K562 (cell line): ENCODE measurements around the gene ALG14. TPM values are rescaled to one million over a fixed set of nuclear protein-coding genes. Genes with fewer than 3 reads are reported as not detected.

ENCODE experiments used
- ATAC-seq: fragments of 200-7000 bp; cut with Tn5 transposase; 3 replicates; pipeline ENCODE4 v1.9.1; 2020; ENCODE audit warnings: moderate library complexity
- BruUV-seq: library from RNA; stranded (reverse); fragments of 400-500 nt; replicated peaks from 2 replicates; lab custom pipeline; 2021; lab: Mats Ljungman, UMichigan
- CTCF ChIA-PET: fragments of 300-600 bp; formaldehyde crosslinking; extraction: SDS; loops from one replicate; lab custom pipeline; 2021; ENCODE audit warnings: low intra/inter-chr PET ratio; lab: Yijun Ruan, JAX
- POLR2A ChIA-PET: fragments of 300-600, 350-650 bp; sonication (Branson Sonifier 250); formaldehyde crosslinking; extraction: SDS; loops from one replicate; lab custom pipeline; 2021; ENCODE audit warnings: antibody characterized with exemption, inconsistent platforms; lab: Yijun Ruan, JAX
- DNase-seq, 4 experiments: peaks; one replicate each; pipeline versions ENCODE4 v3.0.0 to v3.0.0-alpha.2; 2011 to 2018; ENCODE audit warnings: low spot score in 3 of 4, mixed read lengths in 3 of 4; ENCODE audit errors: extremely low read depth in 1 of 4
- FAIRE-seq: peaks from 2 replicates; lab custom pipeline; 2011; peaks lifted over from hg19 to GRCh38; lab: Jason Lieb, UNC
- H2AFZ ChIP-seq: 2 replicates; pipeline ENCODE4 v1.6.0; 2011; ENCODE audit warnings: low read depth, low read length, control low read depth, inconsistent platforms
- H3K27ac ChIP-seq: fragments of 200-600 bp; 3 replicates; pipeline ENCODE4 v1.8.0; 2011; ENCODE audit warnings: low read depth, mild to moderate bottlenecking, control low read depth, inconsistent platforms, low read length, moderate library complexity, mixed read lengths; ENCODE audit errors: extremely low read depth
- H3K27me3 ChIP-seq, 2 experiments: fragments of 300-600 bp in 1 of 2; 2 replicates in 1 of 2; 3 replicates in 1 of 2; pipeline versions ENCODE4 v1.6.0 to v1.8.0; 2011; ENCODE audit warnings: inconsistent platforms in 2 of 2, low read length in 2 of 2, mild to moderate bottlenecking in 1 of 2, mixed read lengths in 1 of 2, moderate library complexity in 1 of 2; ENCODE audit not compliant: control insufficient read depth in 2 of 2, insufficient read depth in 2 of 2
- H3K36me3 ChIP-seq: fragments of 300-600 bp; 3 replicates; pipeline ENCODE4 v1.8.0; 2011; ENCODE audit warnings: mild to moderate bottlenecking, low read length, inconsistent platforms; ENCODE audit not compliant: control insufficient read depth, insufficient read depth
- H3K4me1 ChIP-seq, 2 experiments: fragments of 200-600 bp in 1 of 2; replicated peaks in 1 of 2; 2 replicates in 1 of 2; 3 replicates in 1 of 2; pipeline versions ENCODE4 v1.5.1 to v1.8.0; 2011; ENCODE audit warnings: inconsistent platforms in 2 of 2, low read length in 2 of 2, mild to moderate bottlenecking in 1 of 2, mixed read lengths in 1 of 2, moderate library complexity in 1 of 2; ENCODE audit not compliant: control insufficient read depth in 2 of 2, insufficient read depth in 2 of 2
- H3K4me2 ChIP-seq: 2 replicates; pipeline ENCODE4 v1.6.1; 2011; ENCODE audit warnings: low read length, control low read depth, inconsistent platforms, mixed read lengths; ENCODE audit not compliant: insufficient read depth
- H3K4me3 ChIP-seq: fragments of 200-600 bp; sonication (generic), shearing (Covaris generic); 2 replicates; pipeline ENCODE4 v1.5.1; 2016; ENCODE audit warnings: control low read depth, inconsistent platforms
- H3K79me2 ChIP-seq: fragments of 200-600 bp; 3 replicates; pipeline ENCODE4 v1.8.0; 2011; ENCODE audit warnings: low read length, inconsistent platforms; ENCODE audit not compliant: control insufficient read depth, insufficient read depth
- H3K9ac ChIP-seq, 2 experiments: 2 replicates each; pipeline versions ENCODE4 v1.6.0 to v1.6.1; 2011; ENCODE audit warnings: low read depth in 2 of 2, low read length in 2 of 2, control low read depth in 1 of 2, inconsistent platforms in 1 of 2, mild to moderate bottlenecking in 1 of 2, mixed read lengths in 1 of 2; ENCODE audit not compliant: insufficient read depth in 1 of 2
- H3K9me1 ChIP-seq: one replicate; pipeline ENCODE4 v1.6.0; 2011; ENCODE audit warnings: inconsistent platforms, mild to moderate bottlenecking, low read length, moderate library complexity; ENCODE audit not compliant: control insufficient read depth, insufficient read depth
- H3K9me3 ChIP-seq: replicated peaks from 2 replicates; pipeline ENCODE4 v1.5.1; 2011; ENCODE audit warnings: low read depth, low read length, inconsistent platforms; ENCODE audit not compliant: control insufficient read depth, insufficient read depth
- H4K20me1 ChIP-seq: replicated peaks from 2 replicates; pipeline ENCODE4 v1.6.1; 2011; ENCODE audit warnings: low read length, inconsistent platforms, mixed read lengths; ENCODE audit not compliant: control insufficient read depth, insufficient read depth
- ARID3B ChIP-seq: fragments of 250-450 bp; sonication (Bioruptor Pico); IDR thresholded peaks from 2 replicates; pipeline ENCODE4 v1.4.0; 2020; ENCODE audit warnings: borderline replicate concordance
- FUS ChIP-seq: fragments of 200-400 bp; formaldehyde crosslinking; optimal IDR thresholded peaks from 2 replicates; pipeline ENCODE3; 2017; ENCODE audit warnings: low read depth, low read length
- HMBOX1 ChIP-seq: sonication (generic); IDR thresholded peaks from 2 replicates; pipeline ENCODE4 v1.6.1; 2016
- MIER1 ChIP-seq: fragments of 450-650 bp; IDR thresholded peaks from 2 replicates; pipeline ENCODE4 v1.6.1; 2016; ENCODE audit warnings: antibody characterized with exemption, mild to moderate bottlenecking, low read depth
- NFYB ChIP-seq: IDR thresholded peaks from 2 replicates; pipeline ENCODE4 v1.6.1; 2011; ENCODE audit warnings: mild to moderate bottlenecking, moderate library complexity; ENCODE audit not compliant: insufficient read length; ENCODE audit errors: extremely low read depth
- SFPQ ChIP-seq: fragments of 200-400 bp; formaldehyde crosslinking; IDR thresholded peaks from 2 replicates; pipeline ENCODE4 v1.6.1; 2017; ENCODE audit warnings: mild to moderate bottlenecking, low read depth, low read length, moderate library complexity
- SRSF9 ChIP-seq: fragments of 200-400 bp; formaldehyde crosslinking; IDR thresholded peaks from 2 replicates; pipeline ENCODE4 v1.6.1; 2017; ENCODE audit warnings: low read depth, low read length, borderline replicate concordance
- THRB ChIP-seq: fragments of 450-650 bp; formaldehyde crosslinking; conservative IDR thresholded peaks from 2 replicates; pipeline ENCODE4 v1.4.0; 2022; ENCODE audit warnings: mild to moderate bottlenecking, missing genetic modification characterization
- YBX1 ChIP-seq: fragments of 450-650 bp; IDR thresholded peaks from 2 replicates; pipeline ENCODE4 v1.7.1; 2016; ENCODE audit warnings: mild to moderate bottlenecking
- YY1 ChIP-seq, 3 experiments: IDR thresholded peaks; 2 replicates each; pipeline ENCODE4 v1.6.1; 2011; ENCODE audit warnings: low read length in 2 of 3, mild to moderate bottlenecking in 2 of 3, moderate library complexity in 2 of 3, borderline replicate concordance in 1 of 3, control low read depth in 1 of 3, low read depth in 1 of 3; ENCODE audit not compliant: insufficient read depth in 3 of 3, insufficient replicate concordance in 2 of 3, control insufficient read depth in 1 of 3, insufficient read length in 1 of 3; ENCODE audit errors: extremely low read depth in 1 of 3
- ZBTB5 ChIP-seq: fragments of 450-650 bp; IDR thresholded peaks from 2 replicates; pipeline ENCODE4 v1.6.1; 2017; ENCODE audit warnings: antibody characterized with exemption
- ZNF3 ChIP-seq: fragments of 250-450 bp; sonication (Bioruptor Pico); IDR thresholded peaks from 2 replicates; pipeline ENCODE4 v1.5.0; 2021; ENCODE audit warnings: mild to moderate bottlenecking, moderate library complexity
- ZNF445 ChIP-seq: fragments of 250-450 bp; sonication (Bioruptor Pico); IDR thresholded peaks from 2 replicates; pipeline ENCODE4 v1.4.0; 2020; ENCODE audit warnings: low read depth, mild to moderate bottlenecking, moderate library complexity
- WGBS: fragments of 100-300 bp; shearing (Covaris generic); methylation state at CpG from one replicate; pipeline ENCODE4 v1.1.6; 2016; ENCODE audit warnings: low coverage, mixed read lengths; ENCODE audit not compliant: insufficient coverage; ENCODE audit errors: missing lambda C conversion rate; 5-methylcytosine and 5-hydroxymethylcytosine counted together
- in situ Hi-C: fragments of 300-500 bp; cut with MboI; formaldehyde crosslinking; loops from 4 replicates; pipeline ENCODE4 v1.15.0; 2018; ENCODE audit warnings: inconsistent platforms, mixed read lengths
- intact Hi-C: fragments of 100-400 bp; cut with micrococcal nuclease; formaldehyde crosslinking; loops from 2 replicates; pipeline ENCODE4 v1.14.2; 2022
- polyA plus RNA-seq, 8 experiments: library from polyadenylated mRNA; depleted of rRNA in 4 of 8; stranded (reverse) in 5 of 8; unstranded in 3 of 8; fragments of >200 nt; fragmentation: Nextera tagmentation in 2 of 8; fragmentation: Illumina TruSeq in 1 of 8; extraction: Ambion mirVana in 2 of 8; extraction: Trizol in 1 of 8; gene quantifications; 2 replicates each; pipeline versions ENCODE4 v1.2.1 to v1.2.3, GENCODE V29; 2011 to 2014; ENCODE audit warnings: inconsistent platforms in 1 of 8, missing spikeins in 1 of 8
- total RNA-seq, 7 experiments: library from RNA; depleted of rRNA in 6 of 7; stranded (reverse); fragments of >200 nt in 6 of 7; fragmentation: Illumina TruSeq in 2 of 7; extraction: Trizol in 2 of 7; gene quantifications; 2 replicates each; pipeline versions ENCODE4 v1.2.1 to v1.2.3, GENCODE V29; 2011 to 2021; ENCODE audit warnings: low replicate concordance in 1 of 7

ALG14 gene
- total and polyA plus RNA-seq, 9 of the 15 experiments (the other 6 are each of a cell fraction or from before 2014, with no cell fraction given): 2.8 to 16.2 (median 4.9) TPM

GRCh38 chr1:94982398-94982797, 90.4 kb downstream of the ALG14 start:
- no peaks in the 10 kb centered on the region for H3K4me1 ChIP-seq
- FAIRE-seq (no peak), DNase-seq (no peak), ATAC-seq (no peak)
- no peak overlapping the region for H3K4me2 ChIP-seq
- in situ Hi-C loops: no loop called here
- H3K79me2 ChIP-seq: no peaks in the 10 kb centered on the region
- H3K9me3 ChIP-seq: no peaks in the 10 kb centered on the region
- no TSS peak for BruUV-seq
- peaks cover 0 to 6% of the 10 kb centered on the region in 2 experiments; a peak in 1 of 5 replicates for H3K27me3 ChIP-seq
- 73% methylated on average over 2 of the region's 2 CpGs for WGBS
- H3K4me3 ChIP-seq: no peak overlapping the region
- H2AFZ ChIP-seq: no peak overlapping the region
- H3K9ac ChIP-seq: no peak overlapping the region
- ChIA-PET POLR2A (interaction anchor here (0.7 kb wide), 1 partner anchor 23 kb away, joined by 3 read pairs; no protein-coding TSS in a partner anchor), CTCF (no interaction called here)
- H3K36me3 ChIP-seq: no peaks in the 10 kb centered on the region
- H3K9me1 ChIP-seq: no peaks in the 10 kb centered on the region
- intact Hi-C loops: no loop called here
- no peaks in the 10 kb centered on the region; the same call in 1 of the 2 replicates for H4K20me1 ChIP-seq
- H3K27ac ChIP-seq: no peak overlapping the region
- TF ChIP-seq ZBTB5 (no peak), ZNF3 (CRISPR knock-in tag) (no peak), FUS (no peak), YBX1 (no peak), NFYB (no peak), ZNF445 (no peak), ARID3B (CRISPR knock-in tag) (no peak), THRB (no peak), MIER1 (no peak), SRSF9 (no peak), SFPQ (no peak), YY1 (IDR thresholded peaks at IDR 0.05; ENCODE audit: borderline replicate concordance in 1 of 3, control insufficient read depth in 1 of 3, extremely low read depth in 1 of 3, insufficient read depth in 3 of 3, insufficient read length in 1 of 3, insufficient replicate concordance in 2 of 3, low read depth in 1 of 3, low read length in 2 of 3) (no peak), HMBOX1 (no peak)
